Left kidney (tissue), 2 donors: ENCODE results near the gene ARHGAP42. TPM values are rescaled to one million over a fixed set of nuclear protein-coding genes. Genes with fewer than 3 reads are reported as not detected.

ENCODE experiments used
- DNase-seq: peaks from one replicate; pipeline ENCODE4 v3.0.0-alpha.2; 2013
- polyA plus RNA-seq: library from polyadenylated mRNA; unstranded; fragments of 120-200 nt; gene quantifications from one replicate; pipeline ENCODE4 v1.2.1, GENCODE V29; 2013; ENCODE audit not compliant: insufficient read length

The ARHGAP42 gene
- polyA plus RNA-seq, 1 donor: 35.3 TPM

GRCh38 chr11:100918551-100919500, 231.7 kb downstream of the ARHGAP42 start:
- peak; percentile 35 for DNase-seq

- no peak for DNase-seq
Measured at GRCh38 chr11:100920593-100920992, 233.5 kb downstream of the ARHGAP42 start.

- DNase-seq: no peak
Measured at GRCh38 chr11:100922121-100922520, 235.0 kb downstream of the ARHGAP42 start.

GRCh38 chr11:100923555-100923954, 236.5 kb downstream of the ARHGAP42 start:
- DNase-seq: no peak

- no peak for DNase-seq
Measured at GRCh38 chr11:100925935-100926334, 238.8 kb downstream of the ARHGAP42 start.

- DNase-seq: no peak
Measured at GRCh38 chr11:100927579-100927978, 240.5 kb downstream of the ARHGAP42 start.

- no peak for DNase-seq
Measured at GRCh38 chr11:100928426-100928825, 241.3 kb downstream of the ARHGAP42 start.

GRCh38 chr11:100929377-100929776, 242.3 kb downstream of the ARHGAP42 start:
- DNase-seq: no peak

GRCh38 chr11:100930185-100930778, 243.2 kb downstream of the ARHGAP42 start:
- peak; percentile 75 for DNase-seq

- DNase-seq: peak; percentile 33
Measured at GRCh38 chr11:100932474-100933100, 245.5 kb downstream of the ARHGAP42 start.

- DNase-seq: no peak
Measured at GRCh38 chr11:100936781-100937180, 249.7 kb downstream of the ARHGAP42 start.

GRCh38 chr11:100939571-100939970, 252.5 kb downstream of the ARHGAP42 start:
- no peak for DNase-seq

GRCh38 chr11:100940111-100940510, 253.0 kb downstream of the ARHGAP42 start:
- DNase-seq: no peak

- no peak for DNase-seq
Measured at GRCh38 chr11:100941033-100941432, 253.9 kb downstream of the ARHGAP42 start.

- DNase-seq: peak; percentile 29
Measured at GRCh38 chr11:100942016-100942415, 254.9 kb downstream of the ARHGAP42 start.

GRCh38 chr11:100948936-100949335, 261.8 kb downstream of the ARHGAP42 start:
- peak; percentile 19 for DNase-seq

- no peak for DNase-seq
Measured at GRCh38 chr11:100949443-100949842, 262.4 kb downstream of the ARHGAP42 start.

GRCh38 chr11:100955318-100955717, 268.2 kb downstream of the ARHGAP42 start:
- no peak for DNase-seq

- DNase-seq: no peak
Measured at GRCh38 chr11:100956351-100956750, 269.3 kb downstream of the ARHGAP42 start.

- no peak for DNase-seq
Measured at GRCh38 chr11:100957499-100957898, 270.4 kb downstream of the ARHGAP42 start.

- no peak for DNase-seq
Measured at GRCh38 chr11:100961633-100962032, 274.5 kb downstream of the ARHGAP42 start.

- no peak for DNase-seq
Measured at GRCh38 chr11:100963375-100963774, 276.3 kb downstream of the ARHGAP42 start.

GRCh38 chr11:100964435-100964834, 277.3 kb downstream of the ARHGAP42 start:
- DNase-seq: no peak
